ENCODE data around the gene HNRNPUL1.

Gene HNRNPUL1

DNA sequence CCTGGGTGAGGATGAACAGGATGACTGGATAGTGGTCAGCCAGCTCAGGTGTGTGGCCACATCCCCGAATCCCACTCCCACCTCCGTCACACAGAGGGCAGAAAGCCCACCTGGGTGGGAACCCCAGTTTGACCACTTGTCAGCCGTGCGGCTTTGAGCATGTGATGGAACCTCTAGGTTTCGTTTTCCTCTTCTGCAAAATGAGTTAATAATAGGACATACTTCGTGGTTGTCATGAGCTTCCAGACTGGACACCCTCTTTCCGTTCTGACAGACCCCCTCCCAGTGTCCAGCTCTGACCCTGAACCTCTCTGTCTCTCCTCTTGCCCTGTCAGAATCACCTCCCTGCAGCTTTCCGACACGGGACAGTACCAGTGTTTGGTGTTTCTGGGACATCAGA, 43.4 kb upstream of the HNRNPUL1 start:
- peak overlapping the region; percentile 96 to 98 (median 97) for H3K4me3 Mint-ChIP-seq
- no peaks in the 10 kb centered on the region for H3K9me3 Mint-ChIP-seq
- peaks cover 63% of the 10 kb centered on the region for H3K4me1 Mint-ChIP-seq
- TF ChIP-seq, protein P1, sequence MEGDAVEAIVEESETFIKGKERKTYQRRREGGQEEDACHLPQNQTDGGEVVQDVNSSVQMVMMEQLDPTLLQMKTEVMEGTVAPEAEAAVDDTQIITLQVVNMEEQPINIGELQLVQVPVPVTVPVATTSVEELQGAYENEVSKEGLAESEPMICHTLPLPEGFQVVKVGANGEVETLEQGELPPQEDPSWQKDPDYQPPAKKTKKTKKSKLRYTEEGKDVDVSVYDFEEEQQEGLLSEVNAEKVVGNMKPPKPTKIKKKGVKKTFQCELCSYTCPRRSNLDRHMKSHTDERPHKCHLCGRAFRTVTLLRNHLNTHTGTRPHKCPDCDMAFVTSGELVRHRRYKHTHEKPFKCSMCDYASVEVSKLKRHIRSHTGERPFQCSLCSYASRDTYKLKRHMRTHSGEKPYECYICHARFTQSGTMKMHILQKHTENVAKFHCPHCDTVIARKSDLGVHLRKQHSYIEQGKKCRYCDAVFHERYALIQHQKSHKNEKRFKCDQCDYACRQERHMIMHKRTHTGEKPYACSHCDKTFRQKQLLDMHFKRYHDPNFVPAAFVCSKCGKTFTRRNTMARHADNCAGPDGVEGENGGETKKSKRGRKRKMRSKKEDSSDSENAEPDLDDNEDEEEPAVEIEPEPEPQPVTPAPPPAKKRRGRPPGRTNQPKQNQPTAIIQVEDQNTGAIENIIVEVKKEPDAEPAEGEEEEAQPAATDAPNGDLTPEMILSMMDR (IDR thresholded peaks at IDR 0.05; ENCODE audit: unreplicated experiment in 3 of 3), result no peak
- peaks cover 18% of the 10 kb centered on the region for H3K36me3 Mint-ChIP-seq (ENCODE audit: low read depth)
- peak overlapping the region in 2 of 3 experiments; percentile 34 to 59 for H3K27ac Mint-ChIP-seq
- H3K27me3 Mint-ChIP-seq (ENCODE audit: low read depth), result peaks cover 9% of the 10 kb centered on the region

DNA sequence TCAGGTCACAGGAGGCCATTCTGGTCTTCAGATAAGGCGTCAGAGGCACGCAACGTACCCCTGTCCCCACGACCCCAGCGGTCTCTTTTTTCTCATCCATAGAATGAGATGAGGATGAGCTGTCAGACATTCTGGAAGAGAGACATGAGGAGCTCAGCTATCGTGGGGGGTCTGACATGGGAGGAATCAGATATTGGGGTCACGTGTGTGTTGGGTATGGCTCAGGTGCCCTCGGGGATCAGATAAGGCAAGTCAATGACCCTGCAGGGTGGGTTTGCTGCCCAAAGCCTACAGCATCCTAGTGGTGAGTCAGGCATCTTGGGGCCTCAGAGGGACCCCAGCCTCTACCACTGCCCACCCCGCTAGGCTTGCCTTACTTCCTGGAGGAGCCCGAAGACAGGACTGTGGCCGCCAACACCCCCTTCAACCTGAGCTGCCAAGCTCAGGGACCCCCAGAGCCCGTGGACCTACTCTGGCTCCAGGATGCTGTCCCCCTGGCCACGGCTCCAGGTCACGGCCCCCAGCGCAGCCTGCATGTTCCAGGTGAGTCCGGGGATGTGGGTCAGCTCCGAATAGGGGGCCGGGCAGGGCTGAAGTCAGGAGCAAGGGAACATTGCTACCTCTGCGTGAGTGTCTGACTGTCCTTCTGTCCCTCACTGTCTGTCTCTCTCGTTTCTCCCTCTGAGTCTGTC, 42.5 kb upstream of the HNRNPUL1 start:
- peak overlapping the region; percentile 29 to 59 (median 34) for H3K27ac Mint-ChIP-seq
- peaks cover 66% of the 10 kb centered on the region for H3K4me1 Mint-ChIP-seq
- H3K4me3 Mint-ChIP-seq, result peak overlapping the region; percentile 96 to 98 (median 97)
- peaks cover 18% of the 10 kb centered on the region for H3K36me3 Mint-ChIP-seq (ENCODE audit: low read depth)
- H3K27me3 Mint-ChIP-seq (ENCODE audit: low read depth), result peaks cover 9% of the 10 kb centered on the region
- TF ChIP-seq, protein P1 (IDR thresholded peaks at IDR 0.05; ENCODE audit: unreplicated experiment in 3 of 3), result no peak
- H3K9me3 Mint-ChIP-seq, result no peaks in the 10 kb centered on the region

DNA sequence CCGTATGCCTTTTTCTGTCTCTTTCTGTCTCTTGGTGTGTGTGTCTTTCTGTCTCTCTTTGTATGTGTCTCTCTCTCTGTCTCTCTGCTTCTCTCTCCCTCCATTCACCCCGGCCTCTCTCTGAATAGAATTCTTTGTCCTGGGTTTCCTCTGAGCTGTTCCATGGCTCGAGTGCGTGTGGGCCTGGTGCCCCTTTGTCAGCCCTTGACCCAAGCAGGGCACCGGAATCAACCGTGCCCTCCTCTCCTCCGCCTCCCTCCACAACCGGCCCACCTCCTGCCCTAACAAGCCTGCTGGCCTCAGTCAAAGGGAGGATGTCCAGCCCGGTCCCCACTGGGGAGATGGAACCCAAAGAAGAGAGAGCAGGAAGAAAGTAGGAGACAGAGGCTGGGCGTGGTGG, 41.9 kb upstream of the HNRNPUL1 start:
- TF ChIP-seq, protein P1 (IDR thresholded peaks at IDR 0.05; ENCODE audit: unreplicated experiment in 3 of 3), result no peak
- peak overlapping the region; percentile 18 to 39 (median 29) for H3K27ac Mint-ChIP-seq
- peaks cover 18% of the 10 kb centered on the region for H3K36me3 Mint-ChIP-seq (ENCODE audit: low read depth)
- peaks cover 61% of the 10 kb centered on the region for H3K4me1 Mint-ChIP-seq
- H3K27me3 Mint-ChIP-seq (ENCODE audit: low read depth), result peaks cover 9% of the 10 kb centered on the region
- peak overlapping the region; percentile 70 to 78 (median 73) for H3K4me3 Mint-ChIP-seq
- no peaks in the 10 kb centered on the region for H3K9me3 Mint-ChIP-seq

DNA sequence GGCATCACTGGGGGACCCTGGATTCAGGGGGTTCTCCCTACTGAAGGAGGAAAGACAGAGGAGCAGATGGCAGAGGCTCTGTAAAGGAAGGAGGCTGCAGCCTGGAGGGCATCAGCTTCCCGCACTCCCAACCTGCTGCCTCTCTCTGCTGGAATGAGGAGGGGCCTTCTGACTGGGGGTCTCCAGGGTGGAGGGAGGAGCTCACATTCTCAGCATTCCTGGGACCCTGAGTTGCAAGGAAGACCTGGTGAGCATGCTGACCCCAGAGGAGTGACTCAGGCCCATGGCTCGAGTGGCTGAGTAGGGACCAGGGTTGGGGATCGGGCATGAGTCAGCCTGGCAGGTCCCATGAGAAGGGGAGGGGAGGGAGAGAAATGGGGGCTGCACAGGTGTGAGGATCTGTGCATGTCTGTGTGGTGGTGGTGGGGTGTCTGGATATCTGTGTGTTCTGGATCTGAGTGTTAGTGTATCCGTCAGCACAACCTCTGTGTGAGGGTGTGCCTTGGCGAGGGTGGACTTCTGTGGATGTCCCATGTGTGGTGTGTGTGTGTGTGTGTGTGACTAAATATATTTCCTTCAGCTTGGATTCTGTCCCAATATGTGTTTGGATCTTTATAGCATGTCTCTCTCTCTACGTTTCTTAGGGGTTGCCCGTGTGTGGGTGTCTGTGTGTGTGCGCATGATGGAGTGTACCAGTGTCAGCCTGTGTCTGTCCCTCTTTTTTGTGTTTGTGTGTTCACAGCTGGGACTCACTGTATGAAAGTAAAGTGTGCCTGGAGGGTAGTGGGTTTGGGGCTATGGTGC, 40.5 kb upstream of the HNRNPUL1 start:
- TF ChIP-seq, protein P1 (IDR thresholded peaks at IDR 0.05; ENCODE audit: unreplicated experiment in 3 of 3), result no peak
- Mint-ChIP-seq H3K4me3 (peak overlapping the region; percentile 40 to 66 (median 52)), H3K36me3 (ENCODE audit: low read depth) (peaks cover 18% of the 10 kb centered on the region), H3K9me3 (no peaks in the 10 kb centered on the region), H3K4me1 (peaks cover 53% of the 10 kb centered on the region), H3K27me3 (ENCODE audit: low read depth) (peaks cover 9% of the 10 kb centered on the region), H3K27ac (peak overlapping the region; percentile 64 to 96 (median 92))

DNA sequence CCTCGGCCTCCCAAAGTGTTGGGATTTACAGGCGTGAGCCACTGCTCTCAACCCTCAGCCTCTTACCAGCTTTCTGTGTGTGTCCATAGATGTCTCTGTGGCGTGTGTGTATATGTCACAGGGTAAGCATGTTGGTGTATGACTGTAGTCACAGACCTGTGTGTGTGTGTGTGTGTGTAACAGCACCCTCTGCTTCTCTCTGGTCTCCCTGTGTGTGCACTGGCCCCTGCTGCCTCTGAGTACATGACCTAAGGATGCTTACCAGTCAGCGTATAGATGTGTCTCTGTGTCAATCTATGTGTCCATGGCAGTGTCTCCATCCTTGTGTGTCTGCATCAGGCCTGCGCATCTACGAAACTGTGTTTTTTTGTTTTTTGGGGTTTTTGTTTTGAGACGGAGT, 39.5 kb upstream of the HNRNPUL1 start:
- Mint-ChIP-seq H3K27me3 (ENCODE audit: low read depth) (peaks cover 9% of the 10 kb centered on the region), H3K4me3 (peak overlapping the region in 2 of 3 experiments; percentile 26 to 66), H3K36me3 (ENCODE audit: low read depth) (peaks cover 18% of the 10 kb centered on the region), H3K4me1 (peaks cover 46% of the 10 kb centered on the region), H3K9me3 (no peaks in the 10 kb centered on the region), H3K27ac (peak overlapping the region; percentile 64 to 96 (median 92))
- TF ChIP-seq, protein P1 (IDR thresholded peaks at IDR 0.05; ENCODE audit: unreplicated experiment in 3 of 3), result no peak

All from nephron (organoid).